ENCODE measurements around the gene MAPK10. TPM values are rescaled to one million over a fixed set of nuclear protein-coding genes. Genes with fewer than 3 reads are reported as not detected.

Gene MAPK10
- polyA plus RNA-seq, 2 donors, result 1.4 to 1.5 TPM

- Histone ChIP-seq H3K36me3 (ENCODE audit: control insufficient read depth in 2 of 2, insufficient read depth in 2 of 2, low read length in 1 of 2) (no peaks in the 10 kb centered on the region), H3K4me3 (ENCODE audit: low read depth in 1 of 2, low read length in 2 of 2) (no peak overlapping the region), H3K4me1 (ENCODE audit: control insufficient read depth in 2 of 2, insufficient read depth in 2 of 2, low read length in 1 of 2) (no peaks in the 10 kb centered on the region), H3K27ac (ENCODE audit: low read depth in 2 of 2, low read length in 1 of 2) (no peak overlapping the region), H3K27me3 (ENCODE audit: control insufficient read depth in 1 of 2, insufficient read depth in 2 of 2, low read length in 2 of 2) (no peaks in the 10 kb centered on the region), H3K9me3 (ENCODE audit: control insufficient read depth in 2 of 2, insufficient read depth in 1 of 2, low read depth in 1 of 2, low read length in 1 of 2) (no peaks in the 10 kb centered on the region)
- 68 to 84% methylated on average over 2 of the region's 2 CpGs for WGBS, 2 donors
Measured at GRCh38 chr4:86114563-86114962, 245.3 kb downstream of the MAPK10 start.

GRCh38 chr4:86108834-86109233 is 251.0 kb downstream of the MAPK10 start:
- H3K27me3 ChIP-seq (ENCODE audit: control insufficient read depth in 1 of 2, insufficient read depth in 2 of 2, low read length in 2 of 2), result no peaks in the 10 kb centered on the region
- H3K4me3 ChIP-seq (ENCODE audit: low read depth in 1 of 2, low read length in 2 of 2), result no peak overlapping the region
- no peak overlapping the region for H3K27ac ChIP-seq (ENCODE audit: low read depth in 2 of 2, low read length in 1 of 2)
- 74 to 82% methylated on average over 2 of the region's 2 CpGs for WGBS, 2 donors
- no peaks in the 10 kb centered on the region for H3K9me3 ChIP-seq (ENCODE audit: control insufficient read depth in 2 of 2, insufficient read depth in 1 of 2, low read depth in 1 of 2, low read length in 1 of 2)
- no peaks in the 10 kb centered on the region for H3K36me3 ChIP-seq (ENCODE audit: control insufficient read depth in 2 of 2, insufficient read depth in 2 of 2, low read length in 1 of 2)
- no peaks in the 10 kb centered on the region for H3K4me1 ChIP-seq (ENCODE audit: control insufficient read depth in 2 of 2, insufficient read depth in 2 of 2, low read length in 1 of 2)

- Histone ChIP-seq H3K27ac (ENCODE audit: low read depth in 2 of 2, low read length in 1 of 2) (no peak overlapping the region), H3K9me3 (ENCODE audit: control insufficient read depth in 2 of 2, insufficient read depth in 1 of 2, low read depth in 1 of 2, low read length in 1 of 2) (no peaks in the 10 kb centered on the region), H3K27me3 (ENCODE audit: control insufficient read depth in 1 of 2, insufficient read depth in 2 of 2, low read length in 2 of 2) (no peaks in the 10 kb centered on the region), H3K4me1 (ENCODE audit: control insufficient read depth in 2 of 2, insufficient read depth in 2 of 2, low read length in 1 of 2) (no peaks in the 10 kb centered on the region), H3K36me3 (ENCODE audit: control insufficient read depth in 2 of 2, insufficient read depth in 2 of 2, low read length in 1 of 2) (no peaks in the 10 kb centered on the region), H3K4me3 (ENCODE audit: low read depth in 1 of 2, low read length in 2 of 2) (no peak overlapping the region)
- WGBS, 2 donors, result 77% methylated on average over 1 of the region's 1 CpG
Measured at GRCh38 chr4:86108137-86108536, 251.7 kb downstream of the MAPK10 start.

- Histone ChIP-seq H3K4me3 (ENCODE audit: low read depth in 1 of 2, low read length in 2 of 2) (no peak overlapping the region), H3K27ac (ENCODE audit: low read depth in 2 of 2, low read length in 1 of 2) (no peak overlapping the region), H3K9me3 (ENCODE audit: control insufficient read depth in 2 of 2, insufficient read depth in 1 of 2, low read depth in 1 of 2, low read length in 1 of 2) (no peaks in the 10 kb centered on the region), H3K4me1 (ENCODE audit: control insufficient read depth in 2 of 2, insufficient read depth in 2 of 2, low read length in 1 of 2) (no peaks in the 10 kb centered on the region), H3K36me3 (ENCODE audit: control insufficient read depth in 2 of 2, insufficient read depth in 2 of 2, low read length in 1 of 2) (no peaks in the 10 kb centered on the region), H3K27me3 (ENCODE audit: control insufficient read depth in 1 of 2, insufficient read depth in 2 of 2, low read length in 2 of 2) (no peaks in the 10 kb centered on the region)
- WGBS, 2 donors, result 66% methylated on average over 6 of the region's 6 CpGs
Measured at GRCh38 chr4:86107112-86107511, 252.7 kb downstream of the MAPK10 start.

GRCh38 chr4:86106475-86106874 is 253.4 kb downstream of the MAPK10 start:
- H3K27me3 ChIP-seq (ENCODE audit: control insufficient read depth in 1 of 2, insufficient read depth in 2 of 2, low read length in 2 of 2), result no peaks in the 10 kb centered on the region
- H3K27ac ChIP-seq (ENCODE audit: low read depth in 2 of 2, low read length in 1 of 2), result no peak overlapping the region
- H3K4me3 ChIP-seq (ENCODE audit: low read depth in 1 of 2, low read length in 2 of 2), result no peak overlapping the region
- 78 to 81% methylated on average over 2 of the region's 2 CpGs for WGBS, 2 donors
- no peaks in the 10 kb centered on the region for H3K9me3 ChIP-seq (ENCODE audit: control insufficient read depth in 2 of 2, insufficient read depth in 1 of 2, low read depth in 1 of 2, low read length in 1 of 2)
- no peaks in the 10 kb centered on the region for H3K36me3 ChIP-seq (ENCODE audit: control insufficient read depth in 2 of 2, insufficient read depth in 2 of 2, low read length in 1 of 2)
- no peaks in the 10 kb centered on the region for H3K4me1 ChIP-seq (ENCODE audit: control insufficient read depth in 2 of 2, insufficient read depth in 2 of 2, low read length in 1 of 2)

- H3K27ac ChIP-seq (ENCODE audit: low read depth in 2 of 2, low read length in 1 of 2), result no peak overlapping the region
- no peaks in the 10 kb centered on the region for H3K9me3 ChIP-seq (ENCODE audit: control insufficient read depth in 2 of 2, insufficient read depth in 1 of 2, low read depth in 1 of 2, low read length in 1 of 2)
- 85 to 89% methylated on average over 2 of the region's 2 CpGs for WGBS, 2 donors
- H3K36me3 ChIP-seq (ENCODE audit: control insufficient read depth in 2 of 2, insufficient read depth in 2 of 2, low read length in 1 of 2), result no peaks in the 10 kb centered on the region
- no peaks in the 10 kb centered on the region for H3K27me3 ChIP-seq (ENCODE audit: control insufficient read depth in 1 of 2, insufficient read depth in 2 of 2, low read length in 2 of 2)
- H3K4me1 ChIP-seq (ENCODE audit: control insufficient read depth in 2 of 2, insufficient read depth in 2 of 2, low read length in 1 of 2), result no peaks in the 10 kb centered on the region
- no peak overlapping the region for H3K4me3 ChIP-seq (ENCODE audit: low read depth in 1 of 2, low read length in 2 of 2)
Measured at GRCh38 chr4:86101841-86102240, 258.0 kb downstream of the MAPK10 start.

- no peaks in the 10 kb centered on the region for H3K27me3 ChIP-seq (ENCODE audit: control insufficient read depth in 1 of 2, insufficient read depth in 2 of 2, low read length in 2 of 2)
- H3K36me3 ChIP-seq (ENCODE audit: control insufficient read depth in 2 of 2, insufficient read depth in 2 of 2, low read length in 1 of 2), result no peaks in the 10 kb centered on the region
- no peak overlapping the region for H3K27ac ChIP-seq (ENCODE audit: low read depth in 2 of 2, low read length in 1 of 2)
Measured at GRCh38 chr4:86101410-86101809, 258.4 kb downstream of the MAPK10 start.

GRCh38 chr4:86100539-86101215 is 259.2 kb downstream of the MAPK10 start:
- H3K27ac ChIP-seq (ENCODE audit: low read depth in 2 of 2, low read length in 1 of 2), result no peak overlapping the region
- no peaks in the 10 kb centered on the region for H3K36me3 ChIP-seq (ENCODE audit: control insufficient read depth in 2 of 2, insufficient read depth in 2 of 2, low read length in 1 of 2)
- H3K4me3 ChIP-seq (ENCODE audit: low read depth in 1 of 2, low read length in 2 of 2), result no peak overlapping the region
- H3K9me3 ChIP-seq (ENCODE audit: control insufficient read depth in 2 of 2, insufficient read depth in 1 of 2, low read depth in 1 of 2, low read length in 1 of 2), result no peaks in the 10 kb centered on the region
- H3K27me3 ChIP-seq (ENCODE audit: control insufficient read depth in 1 of 2, insufficient read depth in 2 of 2, low read length in 2 of 2), result no peaks in the 10 kb centered on the region
- H3K4me1 ChIP-seq (ENCODE audit: control insufficient read depth in 2 of 2, insufficient read depth in 2 of 2, low read length in 1 of 2), result no peaks in the 10 kb centered on the region
- 76 to 81% methylated on average over 7 of the region's 7 CpGs for WGBS, 2 donors

More at GRCh38 chr4:86101410-86101809, 258.4 kb downstream of the MAPK10 start:
- Histone ChIP-seq H3K4me3 (ENCODE audit: low read depth in 1 of 2, low read length in 2 of 2) (no peak overlapping the region), H3K4me1 (ENCODE audit: control insufficient read depth in 2 of 2, insufficient read depth in 2 of 2, low read length in 1 of 2) (no peaks in the 10 kb centered on the region), H3K9me3 (ENCODE audit: control insufficient read depth in 2 of 2, insufficient read depth in 1 of 2, low read depth in 1 of 2, low read length in 1 of 2) (no peaks in the 10 kb centered on the region)

- Histone ChIP-seq H3K36me3 (ENCODE audit: control insufficient read depth in 2 of 2, insufficient read depth in 2 of 2, low read length in 1 of 2) (no peaks in the 10 kb centered on the region), H3K27me3 (ENCODE audit: control insufficient read depth in 1 of 2, insufficient read depth in 2 of 2, low read length in 2 of 2) (no peaks in the 10 kb centered on the region), H3K4me3 (ENCODE audit: low read depth in 1 of 2, low read length in 2 of 2) (no peak overlapping the region), H3K4me1 (ENCODE audit: control insufficient read depth in 2 of 2, insufficient read depth in 2 of 2, low read length in 1 of 2) (no peaks in the 10 kb centered on the region), H3K9me3 (ENCODE audit: control insufficient read depth in 2 of 2, insufficient read depth in 1 of 2, low read depth in 1 of 2, low read length in 1 of 2) (no peaks in the 10 kb centered on the region), H3K27ac (ENCODE audit: low read depth in 2 of 2, low read length in 1 of 2) (no peak overlapping the region)
- WGBS, 2 donors, result 90 to 93% methylated on average over 3 of the region's 3 CpGs
Measured at GRCh38 chr4:86099348-86099747, 260.5 kb downstream of the MAPK10 start.

GRCh38 chr4:86098691-86099090 is 261.2 kb downstream of the MAPK10 start:
- no peak overlapping the region for H3K27ac ChIP-seq (ENCODE audit: low read depth in 2 of 2, low read length in 1 of 2)
- H3K4me1 ChIP-seq (ENCODE audit: control insufficient read depth in 2 of 2, insufficient read depth in 2 of 2, low read length in 1 of 2), result no peaks in the 10 kb centered on the region
- H3K36me3 ChIP-seq (ENCODE audit: control insufficient read depth in 2 of 2, insufficient read depth in 2 of 2, low read length in 1 of 2), result no peaks in the 10 kb centered on the region
- H3K9me3 ChIP-seq (ENCODE audit: control insufficient read depth in 2 of 2, insufficient read depth in 1 of 2, low read depth in 1 of 2, low read length in 1 of 2), result no peaks in the 10 kb centered on the region
- 70 to 82% methylated on average over 3 of the region's 3 CpGs for WGBS, 2 donors
- no peak overlapping the region for H3K4me3 ChIP-seq (ENCODE audit: low read depth in 1 of 2, low read length in 2 of 2)
- H3K27me3 ChIP-seq (ENCODE audit: control insufficient read depth in 1 of 2, insufficient read depth in 2 of 2, low read length in 2 of 2), result no peaks in the 10 kb centered on the region
